ENCODE results near the gene TREX2. TPM values are rescaled to one million over a fixed set of nuclear protein-coding genes. Genes with fewer than 3 reads are reported as not detected.

TREX2 gene
- polyA plus RNA-seq, 1 of the 3 experiments (the other 2 are of a cell fraction) = 0.76 TPM

- TF ChIP-seq REST (IDR thresholded peaks at IDR 0.05; ENCODE audit: low read depth, low read length) = 0 out of 2 replicates have a peak, but pooled peaks have one; percentile 5
- TF ChIP-seq FOXM1 (IDR thresholded peaks at IDR 0.05; ENCODE audit: low read depth) = no peak
- no peak for TF ChIP-seq ZBTB33 (IDR thresholded peaks at IDR 0.05; ENCODE audit: borderline replicate concordance, low read depth)
- no peak for TF ChIP-seq MXI1 (IDR thresholded peaks at IDR 0.05; ENCODE audit: low read depth, low read length)
- no peak for TF ChIP-seq RAD21 (IDR thresholded peaks at IDR 0.05; ENCODE audit: low read length)
- TF ChIP-seq NRF1 (IDR thresholded peaks at IDR 0.05; ENCODE audit: low read depth, low read length) = no peak
- no peak for TF ChIP-seq MEF2A (IDR thresholded peaks at IDR 0.05; ENCODE audit: borderline replicate concordance, low read depth)
- no peak for TF ChIP-seq ELF1 (IDR thresholded peaks at IDR 0.05)
- TF ChIP-seq POLR2AphosphoS5 (IDR thresholded peaks at IDR 0.05; ENCODE audit: low read depth, low read length) = peak; percentile 64; the same call in 1 of the 2 replicates
These were observed 31.0 kb upstream of the TREX2 start (continued) for GRCh38 chrX:153476666-153477363.

DNA sequence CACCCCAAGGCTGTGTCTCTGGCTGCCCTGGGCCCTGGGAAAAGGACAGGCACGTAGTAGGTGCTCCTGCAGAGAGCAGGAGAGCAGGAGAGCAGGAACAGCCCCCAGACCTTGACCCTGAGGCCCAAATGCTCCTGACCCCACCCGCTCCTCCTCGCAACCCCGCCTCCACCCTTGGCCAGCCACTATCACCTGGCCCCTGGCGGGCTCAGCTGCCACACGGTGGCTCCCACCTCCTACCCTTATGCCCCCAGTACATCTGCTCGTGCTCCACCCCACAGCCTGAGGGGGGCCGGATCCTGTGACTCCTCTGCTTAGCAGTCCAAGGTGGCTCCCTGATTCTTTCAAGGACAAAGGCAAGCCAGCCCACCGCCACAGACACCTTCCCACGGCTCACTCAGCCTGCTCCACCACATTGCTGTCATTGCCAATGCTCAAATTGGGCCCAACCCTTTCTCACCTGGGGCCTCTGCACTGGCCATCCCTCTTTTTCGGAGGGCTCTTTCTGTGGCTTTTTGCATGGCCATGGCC, 30.0 kb upstream of the TREX2 start:
- Histone ChIP-seq H3K27ac (ENCODE audit: low read depth in 2 of 2, low read length in 1 of 2) (peak overlapping the region; percentile 72 to 94), H4K20me1 (ENCODE audit: insufficient read depth) (no peaks in the 10 kb centered on the region), H3K9me3 (no peaks in the 10 kb centered on the region), H3K9ac (peak overlapping the region; percentile 23; the same call in 1 of the 2 replicates), H3K27me3 (ENCODE audit: insufficient read depth) (no peaks in the 10 kb centered on the region), H3F3A (replicated peaks; ENCODE audit: insufficient read depth) (no peaks in the 10 kb centered on the region), H3K4me1 (ENCODE audit: control insufficient read depth in 1 of 2, insufficient read depth in 2 of 2, low read depth in 1 of 2, low read length in 1 of 2) (peaks cover 21 to 42% of the 10 kb centered on the region in 2 experiments; a peak in 3 of 4 replicates), H2AFZ (ENCODE audit: low read depth) (no peak overlapping the region), H3K79me2 (ENCODE audit: insufficient read depth) (no peaks in the 10 kb centered on the region), H3K4me3 (ENCODE audit: low read depth in 2 of 2, low read length in 1 of 2) (no peak overlapping the region), H3K9me2 (no peaks in the 10 kb centered on the region), H3K36me3 (replicated peaks in 1 of 2; ENCODE audit: control insufficient read depth in 1 of 2, insufficient read depth in 2 of 2, low read length in 1 of 2) (no peaks in the 10 kb centered on the region), H3K4me2 (peak overlapping the region; percentile 54; the same call in 1 of the 2 replicates)
- POLR2A ChIA-PET = interaction anchor here (2.4 kb wide), 1 partner anchor 15 kb away, joined by 13 read pairs; no protein-coding TSS in a partner anchor
- 68% methylated on average over 10 of the region's 11 CpGs for WGBS (ENCODE audit: low lambda C conversion rate)
- CTCF ChIA-PET = interaction anchor here (1.4 to 11.6 kb wide), 3 partner anchors 14 to 33 kb away, joined by 5 to 203 read pairs (median 13); no protein-coding TSS in a partner anchor
- TF ChIP-seq NRF1 (IDR thresholded peaks at IDR 0.05; ENCODE audit: low read depth, low read length) = no peak
- no peak for TF ChIP-seq ELF1 (IDR thresholded peaks at IDR 0.05)
- TF ChIP-seq RAD21 (IDR thresholded peaks at IDR 0.05; ENCODE audit: low read length) = no peak
- TF ChIP-seq, protein P1, sequence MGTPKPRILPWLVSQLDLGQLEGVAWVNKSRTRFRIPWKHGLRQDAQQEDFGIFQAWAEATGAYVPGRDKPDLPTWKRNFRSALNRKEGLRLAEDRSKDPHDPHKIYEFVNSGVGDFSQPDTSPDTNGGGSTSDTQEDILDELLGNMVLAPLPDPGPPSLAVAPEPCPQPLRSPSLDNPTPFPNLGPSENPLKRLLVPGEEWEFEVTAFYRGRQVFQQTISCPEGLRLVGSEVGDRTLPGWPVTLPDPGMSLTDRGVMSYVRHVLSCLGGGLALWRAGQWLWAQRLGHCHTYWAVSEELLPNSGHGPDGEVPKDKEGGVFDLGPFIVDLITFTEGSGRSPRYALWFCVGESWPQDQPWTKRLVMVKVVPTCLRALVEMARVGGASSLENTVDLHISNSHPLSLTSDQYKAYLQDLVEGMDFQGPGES (IDR thresholded peaks at IDR 0.05; ENCODE audit: low read depth, low read length) = no peak
- TF ChIP-seq ZBTB33 (IDR thresholded peaks at IDR 0.05; ENCODE audit: borderline replicate concordance, low read depth) = no peak
- no peak for TF ChIP-seq JUND (IDR thresholded peaks at IDR 0.05)
- TF ChIP-seq FOSL2 (IDR thresholded peaks at IDR 0.05; ENCODE audit: borderline replicate concordance, low read depth) = no peak
- TF ChIP-seq MXI1 (IDR thresholded peaks at IDR 0.05; ENCODE audit: low read depth, low read length) = no peak
- TF ChIP-seq, protein P2, sequence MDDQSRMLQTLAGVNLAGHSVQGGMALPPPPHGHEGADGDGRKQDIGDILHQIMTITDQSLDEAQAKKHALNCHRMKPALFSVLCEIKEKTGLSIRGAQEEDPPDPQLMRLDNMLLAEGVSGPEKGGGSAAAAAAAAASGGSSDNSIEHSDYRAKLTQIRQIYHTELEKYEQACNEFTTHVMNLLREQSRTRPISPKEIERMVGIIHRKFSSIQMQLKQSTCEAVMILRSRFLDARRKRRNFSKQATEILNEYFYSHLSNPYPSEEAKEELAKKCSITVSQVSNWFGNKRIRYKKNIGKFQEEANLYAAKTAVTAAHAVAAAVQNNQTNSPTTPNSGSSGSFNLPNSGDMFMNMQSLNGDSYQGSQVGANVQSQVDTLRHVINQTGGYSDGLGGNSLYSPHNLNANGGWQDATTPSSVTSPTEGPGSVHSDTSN (IDR thresholded peaks at IDR 0.05) = no peak
- no peak for TF ChIP-seq EP300 (IDR thresholded peaks at IDR 0.05; ENCODE audit: borderline replicate concordance in 1 of 2, low read depth in 1 of 2, low read length in 1 of 2)
- no peak for TF ChIP-seq RCOR1 (IDR thresholded peaks at IDR 0.05; ENCODE audit: low read length)
- TF ChIP-seq NFIC (IDR thresholded peaks at IDR 0.05; ENCODE audit: borderline replicate concordance) = no peak
- TF ChIP-seq SIN3A (IDR thresholded peaks at IDR 0.05; ENCODE audit: borderline replicate concordance, low read depth, low read length) = no peak
- no peak for TF ChIP-seq POLR2AphosphoS5 (IDR thresholded peaks at IDR 0.05; ENCODE audit: low read depth, low read length)
- no peak for DNase-seq
